Measurements from ENCODE around the gene PLCXD1. TPM values are rescaled to one million over a fixed set of nuclear protein-coding genes. Genes with fewer than 3 reads are reported as not detected.
"Not testable (repeated sequence)": the region's sequence is repeated elsewhere in the genome, so short reads cannot be mapped to it uniquely, and the experiment has no call there.

PLCXD1 gene
- total RNA-seq, 1 experiment from 2014 or later, result 92.0 TPM

DNA sequence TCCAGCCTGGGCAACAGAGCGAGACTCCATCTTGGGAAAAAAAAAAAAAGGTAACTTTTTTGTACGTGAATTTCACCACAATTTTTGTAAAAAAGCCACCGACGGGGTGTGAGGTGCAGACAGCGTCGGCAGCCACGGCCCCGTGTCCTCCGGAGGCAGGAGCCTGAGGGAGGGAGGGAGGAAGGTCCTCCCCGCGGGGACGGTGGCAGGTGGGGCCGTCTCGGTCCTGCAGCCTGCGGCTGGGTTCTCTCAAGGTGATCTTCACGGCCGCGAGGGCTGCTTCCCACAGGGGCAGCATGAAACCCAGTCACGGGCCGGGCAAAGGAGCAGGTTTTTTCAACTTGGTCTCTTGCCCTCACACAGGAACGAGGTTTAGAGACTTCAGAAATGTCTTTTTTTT lies 14.0 kb downstream of the PLCXD1 start:
- H3K36me3 ChIP-seq (replicated peaks; ENCODE audit: control insufficient read depth, insufficient read depth, low read length), result peaks cover 31% of the 10 kb centered on the region
- H3K27me3 ChIP-seq (ENCODE audit: control insufficient read depth, insufficient read depth, low read length), result no peaks in the 10 kb centered on the region
- DNase-seq, result peak; percentile 44
- no peak overlapping the region for H3K4me3 ChIP-seq (ENCODE audit: insufficient read depth, low read depth, low read length)

DNA sequence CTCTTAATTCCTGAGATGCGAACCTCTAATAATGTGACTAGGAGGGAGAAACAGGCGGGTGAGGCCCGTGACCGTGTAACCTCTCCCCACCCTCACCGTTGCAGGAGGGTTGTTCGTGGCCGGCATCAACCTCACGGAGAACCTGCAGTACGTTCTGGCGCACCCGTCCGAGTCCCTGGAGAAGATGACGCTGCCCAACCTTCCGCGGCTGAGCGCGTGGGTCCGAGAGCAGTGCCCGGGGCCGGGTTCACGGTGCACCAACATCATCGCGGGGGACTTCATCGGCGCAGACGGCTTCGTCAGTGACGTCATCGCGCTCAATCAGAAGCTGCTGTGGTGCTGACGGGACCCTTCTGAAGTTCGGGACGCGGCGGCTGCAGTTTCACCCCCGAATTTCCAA lies 17.8 kb downstream of the PLCXD1 start:
- H3K4me3 ChIP-seq (ENCODE audit: insufficient read depth, low read depth, low read length), result no peak overlapping the region
- peak; percentile 17 for DNase-seq
- H3K36me3 ChIP-seq (replicated peaks; ENCODE audit: control insufficient read depth, insufficient read depth, low read length), result peaks cover 27% of the 10 kb centered on the region
- H3K27me3 ChIP-seq (ENCODE audit: control insufficient read depth, insufficient read depth, low read length), result no peaks in the 10 kb centered on the region

DNA sequence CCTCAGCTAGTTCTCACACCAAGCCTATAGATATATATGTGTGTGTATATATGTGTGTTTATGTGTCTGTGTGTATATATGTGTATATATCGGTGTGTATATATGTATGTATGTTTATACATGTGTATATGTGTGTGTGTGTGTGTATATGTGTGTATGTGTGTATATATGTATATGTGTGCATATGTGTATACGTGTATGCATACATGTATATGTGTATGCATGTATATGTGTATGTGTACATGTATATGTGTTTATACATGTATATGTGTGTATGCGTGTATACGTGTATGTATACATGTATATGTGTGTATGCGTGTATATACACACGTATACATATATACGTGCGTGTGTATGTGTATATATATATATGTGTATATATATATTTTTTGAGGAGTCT lies 19.2 kb downstream of the PLCXD1 start:
- no peak for DNase-seq
- Histone ChIP-seq H3K36me3 (replicated peaks; ENCODE audit: control insufficient read depth, insufficient read depth, low read length) (peaks cover 25% of the 10 kb centered on the region), H3K4me3 (ENCODE audit: insufficient read depth, low read depth, low read length) (no peak overlapping the region), H3K27me3 (ENCODE audit: control insufficient read depth, insufficient read depth, low read length) (no peaks in the 10 kb centered on the region)

DNA sequence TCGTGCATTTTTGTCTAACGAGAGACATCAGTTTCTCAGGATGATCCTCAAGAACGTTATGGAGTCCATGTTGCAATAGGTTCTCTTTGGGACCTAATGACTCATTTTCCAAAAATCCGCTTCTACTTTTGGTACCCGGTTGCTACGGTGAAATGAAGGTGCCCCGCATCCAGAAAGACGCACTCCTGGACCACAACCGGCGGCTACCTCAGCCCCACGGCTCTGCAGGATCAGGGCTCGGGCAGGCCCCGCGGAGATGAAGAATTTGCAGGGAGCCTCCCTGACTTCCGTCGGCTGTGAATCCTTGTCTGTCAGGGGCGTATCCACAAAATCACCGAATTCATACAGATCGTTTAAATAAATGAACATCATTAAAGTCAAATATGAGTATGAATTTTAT lies 21.8 kb downstream of the PLCXD1 start:
- H3K27me3 ChIP-seq (ENCODE audit: control insufficient read depth, insufficient read depth, low read length), result no peaks in the 10 kb centered on the region
- peak; percentile 29 for DNase-seq
- peaks cover 29% of the 10 kb centered on the region for H3K36me3 ChIP-seq (replicated peaks; ENCODE audit: control insufficient read depth, insufficient read depth, low read length)
- no peak overlapping the region for H3K4me3 ChIP-seq (ENCODE audit: insufficient read depth, low read depth, low read length)

DNA sequence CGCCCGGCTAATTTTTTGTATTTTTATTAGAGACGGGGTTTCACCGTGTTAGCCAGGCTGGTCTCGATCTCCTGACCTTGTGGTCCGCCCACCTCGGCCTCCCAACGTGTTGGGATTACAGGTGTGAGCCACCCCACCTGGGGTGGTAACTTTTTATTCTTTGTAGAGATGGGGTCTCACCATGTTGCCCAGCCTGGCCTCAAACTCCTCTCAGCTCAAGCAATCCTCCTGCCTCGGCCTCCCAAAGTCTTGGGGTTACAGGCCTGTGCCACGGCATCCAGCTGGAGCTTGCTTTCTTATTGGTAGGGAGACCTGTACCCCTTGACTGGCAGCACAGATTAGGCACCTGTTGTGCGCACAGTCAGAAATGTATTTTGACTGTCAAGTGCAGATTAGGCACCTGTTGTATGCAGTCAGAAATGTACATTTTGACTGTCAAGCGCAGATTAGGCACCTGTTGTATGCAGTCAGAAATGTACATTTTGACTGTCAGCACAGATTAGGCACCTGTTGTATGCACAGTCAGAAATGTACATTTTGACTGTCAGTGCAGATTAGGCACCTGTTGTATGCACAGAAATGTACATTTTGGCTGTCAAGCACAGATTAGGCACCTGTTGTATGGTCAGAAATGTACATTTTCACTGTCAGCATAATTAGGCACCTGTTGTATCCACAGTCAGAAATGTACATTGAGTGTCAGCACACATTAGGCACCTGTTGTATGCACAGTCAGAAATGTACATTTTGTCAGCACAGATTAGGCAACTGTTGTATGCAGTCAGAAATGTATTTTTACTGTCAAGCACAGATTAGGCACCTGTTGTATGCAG lies 24.8 kb downstream of the PLCXD1 start:
- H3K4me3 ChIP-seq (ENCODE audit: insufficient read depth, low read depth, low read length); H3K27me3 ChIP-seq (ENCODE audit: control insufficient read depth, insufficient read depth, low read length): not testable (repeated sequence)
- H3K36me3 ChIP-seq (replicated peaks; ENCODE audit: control insufficient read depth, insufficient read depth, low read length), result peaks cover 22% of the 10 kb centered on the region
- peak; percentile 9 for DNase-seq

DNA sequence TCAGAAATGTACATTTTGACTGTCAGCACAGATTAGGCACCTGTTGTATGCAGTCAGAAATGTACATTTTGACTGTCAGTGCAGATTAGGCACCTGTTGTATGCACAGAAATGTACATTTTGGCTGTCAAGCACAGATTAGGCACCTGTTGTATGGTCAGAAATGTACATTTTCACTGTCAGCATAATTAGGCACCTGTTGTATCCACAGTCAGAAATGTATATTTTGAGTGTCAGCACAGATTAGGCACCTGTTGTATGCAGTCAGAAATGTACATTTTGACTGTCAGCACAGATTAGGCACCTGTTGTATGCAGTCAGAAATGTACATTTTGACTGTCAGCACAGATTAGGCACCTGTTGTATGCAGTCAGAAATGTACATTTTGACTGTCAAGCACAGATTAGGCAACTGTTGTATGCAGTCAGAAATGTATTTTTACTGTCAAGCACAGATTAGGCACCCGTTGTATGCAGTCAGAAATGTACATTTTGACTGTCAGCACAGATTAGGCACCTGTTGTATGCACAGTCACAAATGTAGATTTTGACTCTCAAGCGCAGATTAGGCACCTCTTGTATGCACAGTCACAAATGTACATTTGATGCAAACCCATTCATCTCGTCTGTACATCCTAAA lies 25.6 kb downstream of the PLCXD1 start:
- peaks cover 18% of the 10 kb centered on the region for H3K36me3 ChIP-seq (replicated peaks; ENCODE audit: control insufficient read depth, insufficient read depth, low read length)
- H3K27me3 ChIP-seq (ENCODE audit: control insufficient read depth, insufficient read depth, low read length); H3K4me3 ChIP-seq (ENCODE audit: insufficient read depth, low read depth, low read length); DNase-seq: not testable (repeated sequence)

DNA sequence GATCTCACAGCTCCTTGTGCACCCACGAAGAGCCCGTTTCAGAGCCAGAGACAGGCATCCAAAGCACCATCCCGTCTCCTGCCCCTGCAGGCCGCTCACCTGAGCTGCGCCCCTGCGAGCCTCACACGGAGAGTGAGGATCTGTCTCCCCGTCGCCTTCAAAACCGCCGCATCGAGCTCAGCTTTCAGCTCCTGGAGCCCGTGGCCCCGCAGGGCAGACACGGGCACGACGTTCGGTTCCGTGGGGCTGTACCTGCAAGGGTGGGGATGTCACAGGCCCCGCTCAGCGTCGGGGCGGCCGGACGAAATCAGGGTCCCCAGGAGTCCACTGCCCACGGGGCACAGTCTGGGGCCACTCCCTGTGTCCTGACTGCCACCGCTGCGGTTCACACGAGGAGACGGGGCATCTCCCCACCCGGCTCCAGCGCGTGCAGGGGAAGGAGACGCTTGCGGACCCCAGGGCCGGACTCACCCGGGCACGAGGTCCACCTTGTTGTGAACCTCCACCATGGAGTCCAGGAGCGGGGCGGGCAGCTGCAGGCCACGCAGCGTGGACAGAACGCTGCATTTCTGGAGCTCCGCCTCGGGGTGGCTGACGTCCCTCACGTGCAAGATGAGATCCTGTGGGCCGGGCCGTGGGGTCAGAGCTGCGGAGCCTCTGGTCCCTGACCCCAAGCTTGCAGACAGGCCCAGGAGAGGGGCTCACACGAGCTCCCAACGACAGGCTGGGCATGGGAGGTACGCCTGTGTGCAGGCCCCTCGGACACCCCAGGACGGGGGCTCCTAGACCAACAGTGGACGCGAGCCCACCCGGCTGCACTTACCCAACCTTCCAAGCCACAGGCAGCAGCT lies 26.3 kb downstream of the PLCXD1 start:
- peak; percentile 59 for DNase-seq
- Histone ChIP-seq H3K27me3 (ENCODE audit: control insufficient read depth, insufficient read depth, low read length) (no peaks in the 10 kb centered on the region), H3K36me3 (replicated peaks; ENCODE audit: control insufficient read depth, insufficient read depth, low read length) (peaks cover 22% of the 10 kb centered on the region), H3K4me3 (ENCODE audit: insufficient read depth, low read depth, low read length) (no peak overlapping the region)

DNA sequence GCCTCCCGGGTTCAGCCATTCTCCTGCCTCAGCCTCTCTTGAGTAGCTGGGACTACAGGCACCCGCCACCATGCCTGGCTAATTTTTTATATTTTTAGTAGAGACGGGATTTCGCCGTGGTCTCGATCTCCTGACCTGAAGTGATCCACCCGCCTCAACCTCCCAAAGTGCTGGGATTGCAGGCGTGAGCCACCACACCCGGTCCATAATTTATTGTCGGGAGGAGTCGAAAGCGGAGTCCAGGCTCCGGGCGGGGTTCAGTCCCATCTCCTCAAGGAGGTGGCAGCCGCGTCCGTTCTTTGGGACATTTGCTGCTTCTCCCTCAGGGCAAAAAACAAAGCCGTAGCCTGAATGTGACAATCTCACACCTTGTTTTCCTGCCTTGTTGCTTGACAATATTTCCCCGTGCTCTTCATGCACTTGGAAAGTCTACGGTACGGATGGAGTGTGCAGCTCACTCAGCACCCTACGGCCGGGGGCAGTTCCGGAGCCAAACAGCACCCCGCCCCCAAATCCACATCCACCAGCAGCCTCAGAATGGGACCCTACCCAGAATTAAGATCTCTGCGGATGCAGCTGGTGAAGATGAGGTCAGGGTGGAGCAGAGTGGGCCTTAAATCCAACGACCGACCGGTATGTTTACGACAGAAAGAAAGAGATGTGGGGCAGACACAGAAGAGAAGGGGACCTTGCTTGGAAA lies 27.8 kb downstream of the PLCXD1 start:
- Histone ChIP-seq H3K36me3 (replicated peaks; ENCODE audit: control insufficient read depth, insufficient read depth, low read length) (peaks cover 24% of the 10 kb centered on the region), H3K27me3 (ENCODE audit: control insufficient read depth, insufficient read depth, low read length) (no peaks in the 10 kb centered on the region), H3K4me3 (ENCODE audit: insufficient read depth, low read depth, low read length) (no peak overlapping the region)
- peak; percentile 39 for DNase-seq

DNA sequence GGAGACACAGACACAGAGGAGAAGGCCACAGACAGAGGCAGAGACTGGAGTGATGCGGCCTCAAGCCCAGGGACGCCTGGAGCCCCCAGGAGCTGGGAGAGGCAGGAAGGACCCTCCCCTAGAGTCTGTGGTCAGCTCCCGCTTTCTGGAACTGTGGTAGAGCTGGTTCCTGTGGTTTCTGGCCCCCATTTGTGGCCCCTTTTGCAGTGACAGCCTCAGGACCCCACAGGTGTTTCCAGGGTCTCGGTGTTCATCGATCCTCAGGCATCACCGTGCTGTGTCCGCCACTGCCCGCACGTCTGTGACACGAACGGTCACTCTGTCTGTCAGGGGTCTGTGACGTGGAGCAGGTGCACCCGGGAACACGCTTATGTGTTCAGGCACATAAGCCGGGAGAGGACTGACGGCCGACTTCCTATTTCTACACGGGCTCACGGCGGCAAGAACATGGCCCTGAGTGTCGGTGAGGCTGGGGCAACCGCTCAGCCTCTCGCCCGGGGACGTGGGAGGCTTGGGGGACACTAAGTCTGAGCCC lies 29.5 kb downstream of the PLCXD1 start:
- Histone ChIP-seq H3K4me3 (ENCODE audit: insufficient read depth, low read depth, low read length) (no peak overlapping the region), H3K36me3 (replicated peaks; ENCODE audit: control insufficient read depth, insufficient read depth, low read length) (peaks cover 24% of the 10 kb centered on the region), H3K27me3 (ENCODE audit: control insufficient read depth, insufficient read depth, low read length) (no peaks in the 10 kb centered on the region)
- peak; percentile 26 for DNase-seq

DNA sequence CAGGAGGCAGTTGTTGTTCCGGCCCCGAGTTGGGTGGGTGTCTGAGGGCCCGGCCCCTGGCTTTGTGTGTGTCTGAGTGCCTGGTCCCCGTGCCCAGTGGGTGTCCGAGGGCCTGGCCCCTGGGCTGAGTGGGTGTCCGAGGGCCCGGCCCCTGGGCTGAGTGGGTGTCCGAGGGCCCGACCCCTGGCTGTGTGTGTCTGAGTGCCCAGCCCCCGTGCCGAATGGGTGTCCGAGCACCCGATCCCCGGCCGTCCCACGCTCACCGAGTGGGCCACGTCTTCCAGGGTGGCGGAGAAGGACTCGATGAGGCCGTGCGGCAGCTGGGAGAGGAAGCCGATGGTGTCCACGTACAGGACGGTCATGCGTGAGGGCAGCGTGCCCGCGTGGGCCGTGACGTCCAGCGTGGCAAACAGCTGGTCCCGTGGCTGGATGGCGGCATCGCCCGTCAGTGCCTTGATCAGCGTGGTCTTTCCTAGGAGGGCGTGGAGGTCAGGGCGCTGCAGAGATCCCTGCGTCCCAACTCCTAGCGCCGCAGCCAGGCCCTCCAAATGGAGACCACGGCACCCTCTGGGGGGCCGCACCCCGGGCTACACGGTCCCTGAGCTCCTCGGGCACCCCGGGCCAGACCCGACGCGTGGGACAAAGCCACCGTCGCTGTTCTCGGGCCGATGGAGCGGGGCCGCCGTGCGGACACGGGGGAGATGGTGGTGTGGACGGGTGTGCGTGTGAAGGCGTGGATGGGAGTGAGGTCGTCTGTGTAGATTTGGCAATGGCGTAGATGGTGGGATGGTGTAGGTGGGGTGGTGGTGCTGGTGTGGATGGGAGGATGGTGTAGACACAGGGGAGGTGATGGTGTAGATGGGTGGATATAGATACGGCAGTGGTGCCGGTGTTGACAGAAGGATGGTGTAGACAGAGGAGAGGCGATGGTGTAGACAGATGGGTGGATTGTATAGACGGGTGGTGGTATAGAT lies 30.3 kb downstream of the PLCXD1 start:
- no peak overlapping the region for H3K4me3 ChIP-seq (ENCODE audit: insufficient read depth, low read depth, low read length)
- H3K36me3 ChIP-seq (replicated peaks; ENCODE audit: control insufficient read depth, insufficient read depth, low read length), result peaks cover 18% of the 10 kb centered on the region
- peak; percentile 49 for DNase-seq
- no peaks in the 10 kb centered on the region for H3K27me3 ChIP-seq (ENCODE audit: control insufficient read depth, insufficient read depth, low read length)

DNA sequence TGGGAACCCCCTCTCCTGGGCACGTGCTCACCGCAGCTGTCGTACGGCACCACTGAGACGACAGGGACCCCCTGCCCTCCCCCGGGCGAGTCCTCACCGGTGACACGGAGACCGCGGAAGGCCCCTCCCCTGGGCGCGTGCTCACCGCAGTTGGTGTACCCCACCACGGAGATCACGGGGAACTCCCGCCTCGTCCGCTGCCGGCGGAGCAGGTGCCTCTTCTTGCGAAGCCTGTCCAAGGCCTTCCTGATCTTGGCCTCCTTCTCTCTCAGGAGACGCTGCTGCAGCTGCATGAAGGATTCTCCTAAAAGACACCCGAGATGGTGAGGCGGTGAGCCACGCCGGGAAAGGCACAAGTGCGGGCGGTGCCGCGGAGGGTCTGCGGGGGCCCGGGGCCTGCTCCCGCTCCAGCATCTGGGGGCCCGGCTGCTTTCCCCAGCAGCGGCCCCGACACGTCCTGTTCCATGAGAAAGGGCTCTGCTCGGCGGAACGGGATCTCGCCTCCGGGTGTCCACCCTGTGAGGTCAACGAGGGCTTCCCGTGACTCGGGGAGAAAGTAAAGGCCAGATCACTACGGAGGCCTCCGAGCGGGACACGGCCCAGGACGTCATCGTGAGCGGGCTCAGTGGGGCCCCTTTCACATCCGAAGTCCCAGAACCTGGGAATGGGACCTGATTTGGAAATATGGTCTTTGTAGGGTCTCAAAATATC lies 31.6 kb downstream of the PLCXD1 start:
- H3K27me3 ChIP-seq (ENCODE audit: control insufficient read depth, insufficient read depth, low read length), result no peaks in the 10 kb centered on the region
- peaks cover 14% of the 10 kb centered on the region for H3K36me3 ChIP-seq (replicated peaks; ENCODE audit: control insufficient read depth, insufficient read depth, low read length)
- H3K4me3 ChIP-seq (ENCODE audit: insufficient read depth, low read depth, low read length), result no peak overlapping the region
- no peak for DNase-seq

DNA sequence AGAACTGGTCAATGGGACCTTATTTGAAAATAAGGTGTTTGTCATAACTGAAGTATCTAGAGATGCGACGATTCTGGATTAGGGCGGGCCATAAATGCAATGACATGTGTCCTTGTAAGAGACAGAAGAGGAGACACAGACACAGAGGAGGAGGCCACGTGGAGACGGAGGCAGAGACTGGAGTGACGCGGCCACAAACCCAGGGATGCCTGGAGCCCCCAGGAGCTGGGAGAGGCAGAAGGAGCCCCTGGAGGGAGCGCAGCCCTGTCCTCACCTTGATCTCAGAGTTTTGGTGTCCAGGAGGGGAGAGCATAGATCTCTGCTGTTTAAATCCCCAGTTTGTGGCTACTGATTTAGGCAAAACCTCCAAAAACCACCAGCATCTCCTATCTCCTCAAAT lies 32.4 kb downstream of the PLCXD1 start:
- no peak overlapping the region for H3K4me3 ChIP-seq (ENCODE audit: insufficient read depth, low read depth, low read length)
- peaks cover 14% of the 10 kb centered on the region for H3K36me3 ChIP-seq (replicated peaks; ENCODE audit: control insufficient read depth, insufficient read depth, low read length)
- no peaks in the 10 kb centered on the region for H3K27me3 ChIP-seq (ENCODE audit: control insufficient read depth, insufficient read depth, low read length)
- no peak for DNase-seq

DNA sequence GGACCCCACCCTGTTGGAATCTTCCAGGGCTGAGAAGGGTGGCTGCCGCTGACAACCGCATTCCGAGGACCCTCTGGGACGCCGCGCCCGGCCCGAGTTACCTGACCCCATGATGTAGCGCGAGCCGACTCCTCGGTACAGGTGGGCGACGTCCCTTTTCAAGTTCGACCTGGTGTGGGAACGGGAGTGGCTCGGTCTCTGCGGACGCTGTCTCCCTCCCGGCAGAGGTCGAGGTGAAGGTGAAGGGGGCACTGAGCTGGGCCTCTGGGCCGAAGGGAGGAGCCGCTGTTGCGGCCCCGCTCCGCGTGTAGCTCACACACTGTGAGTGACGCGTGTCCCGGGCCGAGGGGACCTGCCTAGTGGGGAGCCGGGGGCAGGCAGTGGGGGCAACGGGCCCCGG lies 32.9 kb downstream of the PLCXD1 start:
- peaks cover 14% of the 10 kb centered on the region for H3K36me3 ChIP-seq (replicated peaks; ENCODE audit: control insufficient read depth, insufficient read depth, low read length)
- H3K27me3 ChIP-seq (ENCODE audit: control insufficient read depth, insufficient read depth, low read length), result no peaks in the 10 kb centered on the region
- no peak overlapping the region for H3K4me3 ChIP-seq (ENCODE audit: insufficient read depth, low read depth, low read length)
- DNase-seq, result no peak

Data from H7 (cell line).